Measurements from ENCODE around the gene PLAAT4. TPM values are rescaled to one million over a fixed set of nuclear protein-coding genes. Genes with fewer than 3 reads are reported as not detected.
"Not testable (repeated sequence)": the region's sequence is repeated elsewhere in the genome, so short reads cannot be mapped to it uniquely, and the experiment has no call there.

Gene PLAAT4
- total RNA-seq, 2 donors from 2014 or later = 80.8 to 110 TPM

GRCh38 chr11:63573881-63574855, 37.6 kb downstream of the PLAAT4 start:
- DNase-seq (no peak), ATAC-seq (peak; percentile 70)
- peaks cover 19% of the 10 kb centered on the region for H3K4me1 Mint-ChIP-seq
- no peaks in the 10 kb centered on the region for H3K27me3 Mint-ChIP-seq
- no peaks in the 10 kb centered on the region for H3K9me3 ChIP-seq (ENCODE audit: control insufficient read depth, low read length, poor library complexity, severe bottlenecking)
- peaks cover 4% of the 10 kb centered on the region for H3K36me3 Mint-ChIP-seq (ENCODE audit: low read depth)
- H3K4me3 Mint-ChIP-seq = peak overlapping the region; percentile 87
- H3K27ac Mint-ChIP-seq = peak overlapping the region; percentile 83

- H3K27ac Mint-ChIP-seq = peak overlapping the region; percentile 83
- ATAC-seq = no peak
- DNase-seq = no peak
- H3K9me3 ChIP-seq (ENCODE audit: control insufficient read depth, low read length, poor library complexity, severe bottlenecking) = no peaks in the 10 kb centered on the region
- H3K4me1 Mint-ChIP-seq = peaks cover 17% of the 10 kb centered on the region
- H3K36me3 Mint-ChIP-seq (ENCODE audit: low read depth) = peaks cover 4% of the 10 kb centered on the region
- H3K4me3 Mint-ChIP-seq = peak overlapping the region; percentile 87
- H3K27me3 Mint-ChIP-seq = no peaks in the 10 kb centered on the region
These were observed 38.4 kb downstream of the PLAAT4 start for GRCh38 chr11:63574856-63575602.

DNA sequence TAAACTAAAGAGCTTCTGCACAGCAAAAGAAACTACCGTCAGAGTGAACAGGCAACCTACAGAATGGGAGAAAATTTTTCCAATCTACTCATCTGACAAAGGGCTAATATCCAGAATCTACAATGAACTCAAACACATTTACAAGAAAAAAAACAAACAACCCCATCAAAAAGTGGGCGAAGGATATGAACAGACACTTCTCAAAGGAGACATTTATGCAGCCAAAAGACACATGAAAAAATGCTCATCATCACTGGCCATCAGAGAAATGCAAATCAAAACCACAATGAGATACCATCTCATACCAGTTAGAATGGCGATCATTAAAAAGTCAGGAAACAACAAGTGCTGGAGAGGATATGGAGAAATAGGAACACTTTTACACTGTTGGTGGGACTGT, 42.3 kb downstream of the PLAAT4 start:
- not testable (repeated sequence) for H3K4me3 Mint-ChIP-seq; H3K36me3 Mint-ChIP-seq (ENCODE audit: low read depth); H3K27ac Mint-ChIP-seq; DNase-seq; H3K27me3 Mint-ChIP-seq; H3K9me3 ChIP-seq (ENCODE audit: control insufficient read depth, low read length, poor library complexity, severe bottlenecking); ATAC-seq
- peaks cover 19% of the 10 kb centered on the region for H3K4me1 Mint-ChIP-seq

DNA sequence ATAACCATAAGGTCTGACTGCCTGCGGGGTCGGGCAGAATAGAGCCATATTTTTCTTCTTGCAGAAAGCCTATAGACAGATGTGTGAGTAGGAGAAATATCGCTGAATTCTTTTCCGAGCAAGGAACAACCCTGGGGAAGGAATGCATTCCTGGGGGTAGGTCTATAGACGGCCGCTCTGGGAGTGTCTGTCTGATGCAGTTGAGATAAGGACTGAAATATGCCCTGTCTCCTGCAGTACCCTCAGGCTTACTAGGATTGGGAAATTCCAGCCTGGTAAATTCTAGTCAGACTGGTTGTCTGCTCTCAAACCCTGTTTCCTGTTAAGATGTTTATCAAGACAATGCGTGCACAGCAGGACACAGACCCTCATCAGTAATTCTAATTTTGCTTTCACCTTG, 44.6 kb downstream of the PLAAT4 start:
- not testable (repeated sequence) for H3K27me3 Mint-ChIP-seq; H3K36me3 Mint-ChIP-seq (ENCODE audit: low read depth); H3K4me1 Mint-ChIP-seq; DNase-seq; ATAC-seq; H3K9me3 ChIP-seq (ENCODE audit: control insufficient read depth, low read length, poor library complexity, severe bottlenecking); H3K4me3 Mint-ChIP-seq; H3K27ac Mint-ChIP-seq

GRCh38 chr11:63583357-63583677, 46.7 kb downstream of the PLAAT4 start:
- H3K27me3 Mint-ChIP-seq = no peaks in the 10 kb centered on the region
- H3K9me3 ChIP-seq (ENCODE audit: control insufficient read depth, low read length, poor library complexity, severe bottlenecking) = no peaks in the 10 kb centered on the region
- peak overlapping the region; percentile 44 for H3K27ac Mint-ChIP-seq
- no peaks in the 10 kb centered on the region for H3K36me3 Mint-ChIP-seq (ENCODE audit: low read depth)
- H3K4me1 Mint-ChIP-seq = peaks cover 8% of the 10 kb centered on the region
- ATAC-seq = no peak
- H3K4me3 Mint-ChIP-seq = no peak overlapping the region
- no peak for DNase-seq

DNA sequence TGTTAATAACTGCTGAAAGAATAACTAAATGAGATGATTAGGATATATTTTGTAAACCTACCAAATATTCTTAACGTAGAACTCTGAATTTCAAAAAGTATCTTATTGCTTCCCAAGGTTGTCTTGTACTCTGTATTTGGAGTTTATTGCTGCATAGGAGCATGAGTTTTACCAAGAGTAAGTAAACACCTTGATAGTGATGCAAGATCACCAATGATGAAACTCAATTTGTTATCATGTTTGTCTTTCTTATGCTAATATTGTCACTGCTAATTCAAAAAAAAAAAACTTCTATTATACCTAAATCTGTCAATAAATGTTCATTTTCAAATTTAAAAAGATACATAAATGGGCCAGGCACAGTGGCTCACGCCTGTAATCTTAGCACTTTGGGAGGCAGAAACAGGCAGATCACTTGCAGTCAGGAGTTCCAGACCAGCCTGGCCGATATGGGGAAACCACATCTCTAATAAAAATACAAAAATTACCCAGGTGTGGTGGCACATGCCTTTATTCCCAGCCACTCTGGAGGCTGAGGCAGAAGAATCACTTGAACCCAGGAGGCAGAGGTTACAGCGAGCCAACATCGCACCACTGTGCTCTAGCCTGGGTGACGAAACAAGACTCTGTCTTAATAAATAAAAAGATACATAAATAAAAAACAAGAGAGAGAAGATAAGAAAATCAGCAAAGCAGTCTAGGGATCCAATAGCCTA, 50.0 kb downstream of the PLAAT4 start:
- Mint-ChIP-seq H3K27ac (no peak overlapping the region), H3K27me3 (no peaks in the 10 kb centered on the region), H3K4me1 (peaks cover 10% of the 10 kb centered on the region), H3K36me3 (ENCODE audit: low read depth) (peaks cover 6% of the 10 kb centered on the region), H3K4me3 (no peak overlapping the region)
- no peak for ATAC-seq
- no peak for DNase-seq
- no peaks in the 10 kb centered on the region for H3K9me3 ChIP-seq (ENCODE audit: control insufficient read depth, low read length, poor library complexity, severe bottlenecking)

DNA sequence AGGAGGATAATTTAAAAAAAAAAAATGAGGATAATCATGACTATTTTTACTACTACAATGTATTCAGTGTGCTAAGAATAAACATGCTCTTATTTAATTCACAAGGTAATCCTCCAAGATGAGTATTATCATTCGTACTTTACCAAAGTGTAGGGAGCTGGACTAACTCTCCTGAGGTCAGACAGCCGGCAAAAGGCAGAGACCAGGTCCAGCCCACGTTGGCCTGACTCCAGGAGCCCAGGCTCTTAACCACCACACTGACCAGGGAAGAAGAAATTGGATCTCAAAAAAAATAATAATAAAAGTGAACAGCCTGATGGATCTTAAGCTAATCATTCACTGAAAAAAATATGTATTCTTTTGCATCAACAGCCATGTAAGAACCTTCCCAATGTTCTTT, 52.4 kb downstream of the PLAAT4 start:
- DNase-seq (no peak), ATAC-seq (no peak)
- Mint-ChIP-seq H3K4me1 (peaks cover 6% of the 10 kb centered on the region), H3K27me3 (no peaks in the 10 kb centered on the region), H3K4me3 (no peak overlapping the region), H3K36me3 (ENCODE audit: low read depth) (peaks cover 6% of the 10 kb centered on the region), H3K27ac (no peak overlapping the region)
- no peaks in the 10 kb centered on the region for H3K9me3 ChIP-seq (ENCODE audit: control insufficient read depth, low read length, poor library complexity, severe bottlenecking)

GRCh38 chr11:63590024-63590788, 53.6 kb downstream of the PLAAT4 start:
- Mint-ChIP-seq H3K4me1 (peaks cover 10% of the 10 kb centered on the region), H3K36me3 (ENCODE audit: low read depth) (peaks cover 6% of the 10 kb centered on the region), H3K27me3 (no peaks in the 10 kb centered on the region), H3K4me3 (peak overlapping the region; percentile 1), H3K27ac (no peak overlapping the region)
- H3K9me3 ChIP-seq (ENCODE audit: control insufficient read depth, low read length, poor library complexity, severe bottlenecking) = no peaks in the 10 kb centered on the region
- ATAC-seq (no peak), DNase-seq (no peak)

- H3K4me1 Mint-ChIP-seq = peaks cover 10% of the 10 kb centered on the region
- H3K36me3 Mint-ChIP-seq (ENCODE audit: low read depth) = peaks cover 6% of the 10 kb centered on the region
- H3K27ac Mint-ChIP-seq = peak overlapping the region; percentile 0
- DNase-seq = no peak
- H3K27me3 Mint-ChIP-seq = no peaks in the 10 kb centered on the region
- H3K9me3 ChIP-seq (ENCODE audit: control insufficient read depth, low read length, poor library complexity, severe bottlenecking) = no peaks in the 10 kb centered on the region
- no peak overlapping the region for H3K4me3 Mint-ChIP-seq
- ATAC-seq = no peak
These were observed 56.4 kb downstream of the PLAAT4 start for GRCh38 chr11:63592975-63593395.

- DNase-seq (no peak), ATAC-seq (no peak)
- no peaks in the 10 kb centered on the region for H3K27me3 Mint-ChIP-seq
- H3K27ac Mint-ChIP-seq = no peak overlapping the region
- H3K36me3 Mint-ChIP-seq (ENCODE audit: low read depth) = peaks cover 5% of the 10 kb centered on the region
- peaks cover 8% of the 10 kb centered on the region for H3K4me1 Mint-ChIP-seq
- no peaks in the 10 kb centered on the region for H3K9me3 ChIP-seq (ENCODE audit: control insufficient read depth, low read length, poor library complexity, severe bottlenecking)
- no peak overlapping the region for H3K4me3 Mint-ChIP-seq
These were observed 58.7 kb downstream of the PLAAT4 start for GRCh38 chr11:63595296-63595695.

Measured in T-helper 17 cell (primary cell).